K562 (cell line): ENCODE measurements around the gene TRIM27. TPM values are rescaled to one million over a fixed set of nuclear protein-coding genes. Genes with fewer than 3 reads are reported as not detected.

Experiments used
- BCL6 ChIP-seq: fragments of 250-450 bp; sonication (Bioruptor Pico); IDR thresholded peaks from 2 replicates; pipeline ENCODE4 v1.4.0; 2020
- EWSR1 ChIP-seq: fragments of 450-650 bp; IDR thresholded peaks from 2 replicates; pipeline ENCODE4 v1.6.1; 2018; ENCODE audit warnings: borderline replicate concordance, mild to moderate bottlenecking, low read depth, moderate library complexity; ENCODE audit not compliant: partially characterized antibody
- MCM5 ChIP-seq: fragments of 450-650 bp; IDR thresholded peaks from 2 replicates; pipeline ENCODE4 v1.6.1; 2016; ENCODE audit warnings: low read depth
- PHF20 ChIP-seq: fragments of 450-650 bp; IDR thresholded peaks from 2 replicates; pipeline ENCODE4 v1.6.1; 2018; ENCODE audit not compliant: partially characterized antibody
- SRSF7 ChIP-seq: fragments of 200-400 bp; formaldehyde crosslinking; optimal IDR thresholded peaks from 2 replicates; pipeline ENCODE3; 2017; ENCODE audit warnings: mild to moderate bottlenecking, low read depth, low read length
- TBP ChIP-seq: optimal IDR thresholded peaks from 2 replicates; pipeline ENCODE3; 2011; ENCODE audit warnings: low read depth, low read length, improper control_type of control experiment
- U2AF2 ChIP-seq: fragments of 200-400 bp; formaldehyde crosslinking; optimal IDR thresholded peaks from 2 replicates; pipeline ENCODE3; 2017; ENCODE audit warnings: low read depth, mild to moderate bottlenecking, low read length
- WHSC1 ChIP-seq: IDR thresholded peaks from one replicate; pipeline ENCODE4 v1.6.1; 2012; ENCODE audit warnings: low read length, control low read depth, inconsistent platforms
- ZFP1 ChIP-seq: fragments of 450-650 bp; formaldehyde crosslinking; IDR thresholded peaks from 2 replicates; pipeline ENCODE4 v1.4.0; 2020; ENCODE audit warnings: mild to moderate bottlenecking, mixed read lengths
- ZNF217 ChIP-seq: sonication (generic); formaldehyde crosslinking; IDR thresholded peaks from 2 replicates; pipeline ENCODE4 v1.8.0; 2022; ENCODE audit warnings: mild to moderate bottlenecking, missing genetic modification reagents
- polyA plus RNA-seq, 8 experiments: library from polyadenylated mRNA; depleted of rRNA in 4 of 8; stranded (reverse) in 5 of 8; unstranded in 3 of 8; fragments of >200 nt; fragmentation: Nextera tagmentation in 2 of 8; fragmentation: Illumina TruSeq in 1 of 8; extraction: Ambion mirVana in 2 of 8; extraction: Trizol in 1 of 8; gene quantifications; 2 replicates each; pipeline versions ENCODE4 v1.2.1 to v1.2.3, GENCODE V29; 2011 to 2014; ENCODE audit warnings: inconsistent platforms in 1 of 8, missing spikeins in 1 of 8
- total RNA-seq, 7 experiments: library from RNA; depleted of rRNA in 6 of 7; stranded (reverse); fragments of >200 nt in 6 of 7; fragmentation: Illumina TruSeq in 2 of 7; extraction: Trizol in 2 of 7; gene quantifications; 2 replicates each; pipeline versions ENCODE4 v1.2.1 to v1.2.3, GENCODE V29; 2011 to 2021; ENCODE audit warnings: low replicate concordance in 1 of 7
- TF ChIP-seq, protein P1 (sequence below), 2 experiments: fragments of 450-650 bp in 1 of 2; sonication (generic) in 1 of 2; formaldehyde crosslinking in 1 of 2; IDR thresholded peaks; 2 replicates each; pipeline versions ENCODE4 v1.7.1 to v1.9.0; 2016 to 2022; ENCODE audit warnings: inconsistent platforms in 1 of 2, mild to moderate bottlenecking in 1 of 2, missing genetic modification reagents in 1 of 2
- TF ChIP-seq, protein P2 (sequence below): fragments of 450-650 bp; formaldehyde crosslinking; IDR thresholded peaks from 2 replicates; pipeline ENCODE4 v1.4.0; 2020; ENCODE audit warnings: mild to moderate bottlenecking, moderate library complexity
- TF ChIP-seq, protein P3 (sequence below): sonication (generic); formaldehyde crosslinking; IDR thresholded peaks from 2 replicates; pipeline ENCODE4 v1.8.0; 2022; ENCODE audit warnings: mild to moderate bottlenecking, missing genetic modification reagents, borderline replicate concordance

TRIM27 gene
- total and polyA plus RNA-seq, 9 of the 15 experiments (the other 6 are each of a cell fraction or from before 2014, with no cell fraction given), result 37.7 to 235 (median 122) TPM

DNA sequence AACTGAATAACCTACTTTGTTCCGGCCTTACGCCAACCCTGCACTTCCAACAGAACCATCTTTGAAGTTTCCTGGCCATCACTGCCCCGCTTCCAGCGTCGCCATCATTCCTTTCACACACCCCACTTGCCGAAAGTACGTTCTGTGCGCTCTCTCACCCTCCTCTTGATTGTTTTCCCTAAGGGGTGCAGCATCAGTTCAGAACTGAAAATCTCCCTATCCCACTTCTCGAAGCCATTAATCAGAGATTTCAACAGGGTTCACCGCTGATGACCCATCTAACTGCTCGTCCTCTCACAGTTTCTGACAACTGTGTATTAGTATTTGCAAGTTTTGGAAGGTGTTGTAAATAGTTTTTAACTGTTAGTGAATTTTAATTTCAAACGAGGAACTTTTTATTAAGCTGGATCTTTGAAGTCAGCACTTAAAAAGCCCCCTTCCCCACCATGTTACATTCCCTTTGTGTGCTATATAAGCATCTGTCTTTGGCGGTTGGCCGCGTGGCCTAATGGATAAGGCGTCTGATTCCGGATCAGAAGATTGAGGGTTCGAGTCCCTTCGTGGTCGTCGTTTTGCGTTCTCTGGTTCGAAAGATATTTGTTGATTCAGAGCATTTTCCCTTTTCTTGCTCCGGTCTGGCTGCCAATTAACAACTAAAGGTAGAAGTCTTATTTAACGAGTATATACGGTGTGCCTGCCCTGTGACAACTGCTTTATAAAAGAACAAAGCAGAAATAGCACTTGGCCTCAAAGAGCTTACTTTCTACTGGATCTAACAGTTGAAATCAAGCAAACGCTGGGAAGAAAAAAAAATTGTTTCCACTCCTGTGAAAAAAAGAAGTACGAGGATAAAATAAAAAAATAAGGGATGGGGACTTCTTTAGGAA lies 42.6 kb downstream of the TRIM27 start (continued):
- TF ChIP-seq, protein P1, sequence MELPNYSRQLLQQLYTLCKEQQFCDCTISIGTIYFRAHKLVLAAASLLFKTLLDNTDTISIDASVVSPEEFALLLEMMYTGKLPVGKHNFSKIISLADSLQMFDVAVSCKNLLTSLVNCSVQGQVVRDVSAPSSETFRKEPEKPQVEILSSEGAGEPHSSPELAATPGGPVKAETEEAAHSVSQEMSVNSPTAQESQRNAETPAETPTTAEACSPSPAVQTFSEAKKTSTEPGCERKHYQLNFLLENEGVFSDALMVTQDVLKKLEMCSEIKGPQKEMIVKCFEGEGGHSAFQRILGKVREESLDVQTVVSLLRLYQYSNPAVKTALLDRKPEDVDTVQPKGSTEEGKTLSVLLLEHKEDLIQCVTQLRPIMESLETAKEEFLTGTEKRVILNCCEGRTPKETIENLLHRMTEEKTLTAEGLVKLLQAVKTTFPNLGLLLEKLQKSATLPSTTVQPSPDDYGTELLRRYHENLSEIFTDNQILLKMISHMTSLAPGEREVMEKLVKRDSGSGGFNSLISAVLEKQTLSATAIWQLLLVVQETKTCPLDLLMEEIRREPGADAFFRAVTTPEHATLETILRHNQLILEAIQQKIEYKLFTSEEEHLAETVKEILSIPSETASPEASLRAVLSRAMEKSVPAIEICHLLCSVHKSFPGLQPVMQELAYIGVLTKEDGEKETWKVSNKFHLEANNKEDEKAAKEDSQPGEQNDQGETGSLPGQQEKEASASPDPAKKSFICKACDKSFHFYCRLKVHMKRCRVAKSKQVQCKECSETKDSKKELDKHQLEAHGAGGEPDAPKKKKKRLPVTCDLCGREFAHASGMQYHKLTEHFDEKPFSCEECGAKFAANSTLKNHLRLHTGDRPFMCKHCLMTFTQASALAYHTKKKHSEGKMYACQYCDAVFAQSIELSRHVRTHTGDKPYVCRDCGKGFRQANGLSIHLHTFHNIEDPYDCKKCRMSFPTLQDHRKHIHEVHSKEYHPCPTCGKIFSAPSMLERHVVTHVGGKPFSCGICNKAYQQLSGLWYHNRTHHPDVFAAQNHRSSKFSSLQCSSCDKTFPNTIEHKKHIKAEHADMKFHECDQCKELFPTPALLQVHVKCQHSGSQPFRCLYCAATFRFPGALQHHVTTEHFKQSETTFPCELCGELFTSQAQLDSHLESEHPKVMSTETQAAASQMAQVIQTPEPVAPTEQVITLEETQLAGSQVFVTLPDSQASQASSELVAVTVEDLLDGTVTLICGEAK (IDR thresholded peaks at IDR 0.05), result peak; percentile 92
- TF ChIP-seq, protein P1 (CRISPR knock-in tag; IDR thresholded peaks at IDR 0.05), result no peak
- TF ChIP-seq ZFP1 (no peak), BCL6 (no peak), ZNF217 (CRISPR knock-in tag) (no peak), EWSR1 (no peak), U2AF2 (no peak), TBP (peak; percentile 100), MCM5 (no peak), SRSF7 (no peak), PHF20 (peak; percentile 74), WHSC1 (no peak)
- TF ChIP-seq, protein P2, sequence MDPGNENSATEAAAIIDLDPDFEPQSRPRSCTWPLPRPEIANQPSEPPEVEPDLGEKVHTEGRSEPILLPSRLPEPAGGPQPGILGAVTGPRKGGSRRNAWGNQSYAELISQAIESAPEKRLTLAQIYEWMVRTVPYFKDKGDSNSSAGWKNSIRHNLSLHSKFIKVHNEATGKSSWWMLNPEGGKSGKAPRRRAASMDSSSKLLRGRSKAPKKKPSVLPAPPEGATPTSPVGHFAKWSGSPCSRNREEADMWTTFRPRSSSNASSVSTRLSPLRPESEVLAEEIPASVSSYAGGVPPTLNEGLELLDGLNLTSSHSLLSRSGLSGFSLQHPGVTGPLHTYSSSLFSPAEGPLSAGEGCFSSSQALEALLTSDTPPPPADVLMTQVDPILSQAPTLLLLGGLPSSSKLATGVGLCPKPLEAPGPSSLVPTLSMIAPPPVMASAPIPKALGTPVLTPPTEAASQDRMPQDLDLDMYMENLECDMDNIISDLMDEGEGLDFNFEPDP, result no peak
- TF ChIP-seq, protein P3, sequence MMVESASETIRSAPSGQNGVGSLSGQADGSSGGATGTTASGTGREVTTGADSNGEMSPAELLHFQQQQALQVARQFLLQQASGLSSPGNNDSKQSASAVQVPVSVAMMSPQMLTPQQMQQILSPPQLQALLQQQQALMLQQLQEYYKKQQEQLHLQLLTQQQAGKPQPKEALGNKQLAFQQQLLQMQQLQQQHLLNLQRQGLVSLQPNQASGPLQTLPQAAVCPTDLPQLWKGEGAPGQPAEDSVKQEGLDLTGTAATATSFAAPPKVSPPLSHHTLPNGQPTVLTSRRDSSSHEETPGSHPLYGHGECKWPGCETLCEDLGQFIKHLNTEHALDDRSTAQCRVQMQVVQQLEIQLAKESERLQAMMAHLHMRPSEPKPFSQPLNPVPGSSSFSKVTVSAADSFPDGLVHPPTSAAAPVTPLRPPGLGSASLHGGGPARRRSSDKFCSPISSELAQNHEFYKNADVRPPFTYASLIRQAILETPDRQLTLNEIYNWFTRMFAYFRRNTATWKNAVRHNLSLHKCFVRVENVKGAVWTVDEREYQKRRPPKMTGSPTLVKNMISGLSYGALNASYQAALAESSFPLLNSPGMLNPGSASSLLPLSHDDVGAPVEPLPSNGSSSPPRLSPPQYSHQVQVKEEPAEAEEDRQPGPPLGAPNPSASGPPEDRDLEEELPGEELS (CRISPR knock-in tag), result no peak
